RCC 7860 (cell line): ENCODE measurements around the gene HMG20B.

Experiments used
- DNase-seq: peaks from one replicate; pipeline ENCODE4 v3.0.0-alpha.2; 2015; ENCODE audit warnings: low spot score
- FAIRE-seq: peaks from 2 replicates; lab custom pipeline; 2012; peaks lifted over from hg19 to GRCh38; lab: Jason Lieb, UNC

Gene HMG20B

DNA sequence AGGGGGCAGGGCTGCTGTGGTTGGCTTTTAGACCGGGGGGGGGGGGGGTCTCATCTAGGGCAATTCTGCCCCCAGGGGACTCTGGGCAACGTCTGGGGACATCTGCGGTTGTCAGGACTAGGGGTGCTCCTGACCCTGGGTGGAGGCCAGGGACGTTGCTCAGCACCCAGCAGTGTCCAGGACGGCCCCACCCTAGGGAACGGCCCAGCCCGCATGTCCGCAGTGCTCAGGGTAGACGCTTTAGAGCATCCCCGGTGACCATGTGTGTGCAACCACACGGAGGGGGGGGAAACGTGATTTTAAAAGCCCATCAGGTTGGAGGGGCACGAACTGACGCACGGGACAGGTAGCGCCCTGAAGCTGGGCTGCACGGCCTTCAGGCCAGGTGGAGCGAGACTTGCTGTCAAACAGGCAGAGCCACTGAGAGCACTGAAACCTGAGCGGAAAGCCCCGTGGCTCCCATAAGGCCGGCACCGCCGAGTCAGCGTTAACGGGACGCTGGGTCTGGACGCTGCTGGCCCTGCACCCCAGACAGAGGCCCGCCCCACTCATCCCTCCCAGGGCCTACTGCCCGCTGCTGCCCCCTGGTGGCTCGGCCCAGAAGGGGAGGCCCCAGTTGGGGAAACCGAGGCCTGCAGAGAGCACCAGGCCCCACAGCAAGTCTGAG lies 45.5 kb downstream of the HMG20B start:
- DNase-seq: no peak
- no peak for FAIRE-seq

- FAIRE-seq: no peak
- DNase-seq: no peak
Observed at GRCh38 chr19:3618811-3619630, 46.3 kb downstream of the HMG20B start.

- FAIRE-seq: no peak
- no peak for DNase-seq
Observed at GRCh38 chr19:3619631-3620012, 46.9 kb downstream of the HMG20B start.

GRCh38 chr19:3620145-3620816 lies 47.5 kb downstream of the HMG20B start:
- FAIRE-seq (no peak), DNase-seq (no peak)

DNA sequence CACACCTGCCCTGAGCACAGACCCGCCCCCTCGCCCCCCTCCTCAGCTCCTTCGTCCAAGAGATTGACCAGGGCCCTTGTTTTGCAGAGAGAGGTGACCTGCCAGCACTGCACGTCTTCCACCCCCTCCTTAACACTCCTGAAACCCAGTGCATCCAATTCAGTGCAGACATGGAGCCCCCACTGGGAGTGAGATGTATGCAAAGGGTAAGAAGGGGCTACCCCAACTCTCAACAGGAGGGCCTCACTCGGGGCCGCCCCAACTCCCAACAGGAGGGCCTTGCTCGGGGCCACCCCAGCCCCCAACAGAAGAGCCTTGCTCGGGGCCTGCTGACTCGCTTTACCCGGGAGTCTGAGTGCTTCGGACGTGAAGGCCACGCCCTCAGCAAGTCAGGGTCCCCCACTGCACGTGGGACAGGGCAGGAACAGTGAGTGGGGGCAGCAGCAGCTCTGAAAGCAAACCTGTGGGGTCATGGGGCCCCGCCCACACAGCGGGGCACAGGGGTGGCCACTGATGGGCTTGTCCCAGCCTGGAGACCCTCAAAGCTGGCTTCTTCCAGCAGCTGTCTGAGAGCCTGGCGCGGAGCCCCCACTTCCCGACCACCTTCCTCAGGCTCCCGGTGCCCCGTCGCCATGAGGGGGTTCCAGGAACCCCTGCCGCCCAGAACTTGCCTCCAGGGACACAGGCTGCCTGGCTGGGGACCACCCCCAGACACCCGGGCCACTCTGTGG lies 48.2 kb downstream of the HMG20B start:
- DNase-seq (no peak), FAIRE-seq (no peak)

- DNase-seq: no peak
- FAIRE-seq: no peak
Observed at GRCh38 chr19:3621689-3622088, 48.9 kb downstream of the HMG20B start.

DNA sequence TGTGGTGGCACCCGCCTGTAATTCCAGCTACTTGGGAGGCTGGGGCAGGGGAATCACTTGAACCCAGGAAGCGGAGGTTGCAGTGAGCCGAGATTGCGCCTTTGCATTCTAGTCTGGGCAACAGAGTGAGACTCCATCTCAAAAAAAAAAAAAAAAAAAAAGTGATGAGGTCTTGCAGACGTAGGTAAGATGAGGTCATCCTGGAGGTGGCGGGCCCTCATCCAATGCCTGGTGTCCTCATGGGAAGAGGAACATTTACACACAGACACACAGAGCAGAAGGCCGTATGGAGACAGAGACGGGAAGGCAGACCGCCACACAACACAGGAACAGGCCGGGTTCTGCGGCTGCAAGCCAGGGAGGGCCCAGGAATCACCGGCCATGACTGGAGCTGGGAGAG lies 49.5 kb downstream of the HMG20B start:
- FAIRE-seq (no peak), DNase-seq (no peak)

DNA sequence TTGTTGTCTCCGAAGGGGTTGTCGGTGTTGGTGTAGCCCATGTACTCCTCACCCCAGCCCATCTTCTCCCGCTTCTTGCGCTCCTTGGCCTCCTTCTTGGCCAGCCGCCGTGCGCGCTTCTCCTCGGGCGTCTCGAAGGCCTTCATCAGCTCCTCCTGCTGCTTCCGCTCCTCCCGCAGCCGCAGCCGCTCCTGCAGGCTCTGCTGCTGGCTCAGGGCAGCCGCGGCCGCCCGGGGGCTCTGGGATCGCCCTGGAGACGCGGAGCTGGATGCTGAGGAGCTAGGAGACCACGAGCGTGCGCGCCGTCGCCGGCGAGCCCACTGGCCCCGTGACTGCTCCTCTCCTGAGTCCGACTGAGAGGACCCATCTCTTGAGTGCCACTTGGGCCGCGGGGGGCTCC lies 51.0 kb downstream of the HMG20B start:
- no peak for FAIRE-seq

DNA sequence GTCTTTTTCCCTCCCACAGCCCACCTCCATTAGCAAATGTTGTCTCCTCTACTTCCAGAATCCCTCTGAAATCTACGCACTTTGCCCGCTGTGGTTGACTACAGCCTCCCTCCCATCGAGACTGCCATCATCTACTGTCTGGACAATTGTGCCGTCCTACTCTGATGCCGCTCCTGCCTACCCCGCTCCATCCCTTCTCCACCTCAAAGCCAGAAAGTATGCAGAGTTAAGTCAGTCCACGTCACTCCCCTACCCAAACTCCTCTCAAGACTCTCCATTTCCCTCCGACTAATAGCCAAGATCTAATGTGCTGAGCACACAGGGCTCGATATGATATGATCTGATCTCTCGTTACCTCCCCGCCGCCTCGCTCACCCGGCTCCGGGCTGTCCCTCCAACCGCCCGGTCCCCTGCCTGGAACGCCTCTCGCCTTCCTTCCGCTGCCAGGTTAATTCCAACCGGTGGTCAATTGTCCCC lies 53.3 kb downstream of the HMG20B start:
- no peak for FAIRE-seq

More for the DNA sequence above, 51.0 kb downstream of the HMG20B start:
- no peak for DNase-seq

GRCh38 chr19:3626473-3627350 lies 54.0 kb downstream of the HMG20B start, which contains the start of gene CACTIN:
CACTIN (minus strand) TSS chr19:3626790; CDS start chr19:3626762, 28 bp downstream.
- DNase-seq (peak; percentile 95), FAIRE-seq (peak; percentile 91)

More for the DNA sequence above, 53.3 kb downstream of the HMG20B start:
- DNase-seq: no peak

- FAIRE-seq: no peak
- no peak for DNase-seq
Observed at GRCh38 chr19:3627351-3627723, 54.6 kb downstream of the HMG20B start.
